ENCODE data around the gene RABGAP1L.
"Not testable (repeated sequence)": the region's sequence is repeated elsewhere in the genome, so short reads cannot be mapped to it uniquely, and the experiment has no call there.

The RABGAP1L gene

GRCh38 chr1:174398246-174398645 lies 238.9 kb downstream of the RABGAP1L start:
- no peak for DNase-seq

DNA sequence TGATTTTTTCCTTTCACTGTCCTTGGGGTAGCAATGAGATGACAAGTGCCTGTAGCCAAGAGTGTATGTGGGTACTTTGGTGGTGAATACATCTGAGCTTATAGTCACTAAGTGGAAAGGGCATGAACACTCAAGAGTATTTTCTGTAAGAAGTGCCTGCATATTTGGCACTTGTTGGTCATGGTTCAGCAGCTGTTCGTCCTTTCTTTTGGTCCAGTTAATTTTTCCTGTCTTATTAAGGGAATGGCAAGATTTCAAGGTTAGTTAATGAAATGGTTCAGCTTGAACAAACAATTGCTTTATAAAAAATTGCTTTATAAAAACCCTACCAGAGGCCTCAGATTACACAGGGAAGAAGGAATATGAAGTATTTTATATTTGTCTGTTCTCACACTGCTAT lies 239.9 kb downstream of the RABGAP1L start:
- no peak for DNase-seq

DNA sequence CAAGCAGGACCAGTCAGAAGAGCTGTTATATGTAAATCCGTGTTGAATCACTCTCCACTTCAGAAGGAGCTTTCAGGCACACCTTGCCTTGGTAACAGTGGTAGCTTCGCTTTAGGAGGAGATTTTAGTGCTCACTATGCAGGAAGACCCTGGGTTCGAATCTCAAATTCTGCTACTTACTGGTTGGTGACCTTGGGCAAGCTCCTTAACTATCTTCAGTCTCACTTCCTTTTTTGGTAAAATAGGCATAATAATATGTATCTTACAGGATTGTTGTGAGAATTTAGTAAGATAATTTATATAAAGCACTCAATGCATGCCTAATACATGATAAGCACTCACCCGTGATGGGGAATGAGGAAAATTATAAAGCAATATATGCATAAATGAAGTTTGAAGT lies 241.8 kb downstream of the RABGAP1L start:
- DNase-seq, result no peak

- DNase-seq, result no peak
Observed at GRCh38 chr1:174405219-174405618, 245.9 kb downstream of the RABGAP1L start.

- DNase-seq, result no peak
Observed at GRCh38 chr1:174406421-174406820, 247.1 kb downstream of the RABGAP1L start.

- DNase-seq, result no peak
Observed at GRCh38 chr1:174407665-174408064, 248.3 kb downstream of the RABGAP1L start.

GRCh38 chr1:174408146-174408545 lies 248.8 kb downstream of the RABGAP1L start:
- DNase-seq, result no peak

DNA sequence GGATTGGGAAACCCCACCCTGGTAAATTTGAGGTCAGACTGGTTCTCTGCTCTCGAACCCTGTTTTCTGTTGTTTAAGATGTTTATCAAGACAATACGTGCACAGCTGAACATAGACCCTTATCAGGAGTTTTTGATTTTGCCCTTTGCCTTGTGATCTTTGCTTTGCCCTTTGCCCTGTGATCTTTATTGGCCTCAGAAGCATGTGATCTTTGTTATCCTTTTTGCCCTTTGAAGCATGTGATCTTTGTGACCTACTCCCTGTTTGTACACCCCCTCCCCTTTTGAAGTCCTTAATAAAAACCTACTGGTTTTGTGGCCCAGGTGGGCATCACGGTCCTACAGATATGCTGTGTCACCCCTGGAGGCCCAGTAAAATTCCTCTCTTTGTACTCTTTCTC lies 250.5 kb downstream of the RABGAP1L start:
- DNase-seq, result not testable (repeated sequence)

- DNase-seq, result no peak
Observed at GRCh38 chr1:174413632-174414031, 254.3 kb downstream of the RABGAP1L start.

DNA sequence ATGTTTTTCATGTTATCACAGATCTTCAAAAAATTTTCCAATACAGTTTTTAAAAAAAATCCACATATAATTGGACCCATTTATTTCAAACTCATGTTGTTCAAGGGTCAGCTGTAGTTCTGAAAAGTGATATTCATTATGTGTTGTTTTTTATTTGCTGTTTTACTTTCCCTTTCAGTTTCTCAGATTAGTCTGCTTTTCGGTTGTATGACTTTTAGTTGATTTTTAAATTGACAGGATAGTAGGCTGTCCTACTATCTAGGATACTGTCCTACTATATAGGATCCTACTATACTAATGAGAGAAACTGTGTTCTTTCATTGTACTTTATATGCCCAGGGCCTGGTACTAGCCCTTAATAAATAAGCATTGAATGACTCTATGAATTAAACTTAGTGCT lies 254.9 kb downstream of the RABGAP1L start:
- DNase-seq, result no peak

DNA sequence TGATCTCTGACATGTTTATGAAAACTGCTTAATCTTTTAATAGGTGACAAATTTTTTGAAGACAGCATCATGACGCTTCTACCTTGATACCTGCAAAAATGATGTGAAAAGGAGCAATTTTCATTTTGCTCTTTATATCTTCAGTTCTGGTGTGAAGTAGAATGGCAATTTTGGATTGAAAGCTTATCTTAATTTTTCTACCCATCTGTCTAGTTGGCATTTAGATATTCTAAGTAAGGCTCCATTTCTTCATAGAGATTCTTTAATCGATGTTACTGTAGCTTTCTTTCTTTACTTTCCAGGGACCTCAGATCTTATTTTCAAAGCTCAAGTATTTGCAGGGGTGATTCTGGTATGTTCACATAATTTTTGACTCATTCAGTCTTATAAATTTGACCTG lies 256.2 kb downstream of the RABGAP1L start:
- DNase-seq, result no peak

GRCh38 chr1:174417921-174418320 lies 258.6 kb downstream of the RABGAP1L start:
- DNase-seq, result no peak

- no peak for DNase-seq
Observed at GRCh38 chr1:174425121-174425520, 265.8 kb downstream of the RABGAP1L start.

GRCh38 chr1:174426153-174426552 lies 266.8 kb downstream of the RABGAP1L start:
- no peak for DNase-seq

DNA sequence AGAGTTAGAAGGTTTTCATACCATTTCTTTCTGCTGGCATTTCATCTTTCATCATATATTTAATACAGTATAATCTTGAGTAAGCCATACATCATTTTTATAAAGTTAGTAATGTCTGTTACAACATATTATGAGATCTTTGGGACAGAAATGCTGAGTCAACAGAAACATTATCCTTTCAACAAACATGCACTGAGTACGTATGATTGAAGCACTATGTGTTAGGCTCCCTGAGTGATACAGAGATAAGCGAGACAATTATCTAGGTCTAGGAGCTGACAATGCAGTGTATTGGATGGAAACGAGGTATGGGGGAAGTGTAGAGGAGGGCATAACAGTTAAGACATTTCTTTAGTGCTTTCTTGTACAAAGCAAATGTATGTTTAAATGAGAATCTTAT lies 268.7 kb downstream of the RABGAP1L start:
- no peak for DNase-seq

DNA sequence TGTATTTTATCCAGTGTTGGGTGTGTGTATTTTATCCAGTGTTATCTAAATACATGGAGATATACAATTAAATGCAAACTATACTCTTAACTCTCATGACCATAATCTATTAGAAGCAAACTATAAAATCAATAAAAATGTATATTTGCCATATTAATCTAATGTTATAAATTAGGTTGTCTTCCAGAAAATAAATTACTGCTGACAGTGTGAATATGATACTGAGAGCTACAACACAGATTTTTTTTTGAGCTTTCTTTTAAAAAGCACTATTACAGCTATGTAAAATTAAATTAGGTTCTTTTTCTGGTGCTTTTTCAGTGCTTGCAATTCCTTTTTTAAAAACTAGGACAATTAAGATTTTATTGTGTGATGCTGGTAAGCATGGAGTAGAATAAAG lies 269.4 kb downstream of the RABGAP1L start:
- DNase-seq, result no peak

DNA sequence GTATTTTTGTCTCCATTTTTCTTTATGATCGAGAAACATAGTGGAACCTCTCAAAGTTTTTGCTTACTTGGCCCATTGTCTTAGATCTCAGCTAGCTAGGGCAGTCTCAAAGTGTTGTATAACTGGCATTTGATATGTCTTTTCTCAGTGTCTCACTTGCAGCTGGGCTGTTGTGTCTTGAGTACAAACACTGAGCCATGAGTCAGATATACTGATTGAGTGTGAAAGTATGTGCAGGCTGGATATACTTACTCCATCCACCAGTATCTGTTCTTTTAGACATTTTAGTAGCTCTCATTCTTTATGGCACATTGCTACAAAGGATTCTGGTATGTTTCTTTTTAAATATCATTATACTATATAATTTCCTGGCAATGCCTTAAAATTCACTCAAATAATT lies 274.1 kb downstream of the RABGAP1L start:
- DNase-seq, result no peak

DNA sequence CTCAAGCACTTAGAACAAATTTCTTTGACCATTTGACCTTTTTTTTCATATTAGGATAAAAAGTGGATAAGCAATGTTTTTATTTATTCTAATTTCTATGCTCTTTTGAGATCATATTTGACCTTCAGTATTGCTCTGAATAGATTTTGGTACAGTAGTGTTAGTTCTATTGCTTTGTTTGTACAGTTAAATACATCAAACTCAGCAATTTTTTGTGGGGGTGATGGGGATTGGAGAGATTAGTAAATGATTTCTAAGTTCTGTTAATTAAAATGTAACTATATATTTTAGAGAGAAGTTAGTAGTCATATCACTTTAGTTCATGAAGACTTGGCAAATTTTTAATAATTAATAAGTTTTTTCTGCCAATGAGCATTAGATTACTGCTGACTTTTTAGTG lies 286.0 kb downstream of the RABGAP1L start:
- DNase-seq, result no peak

DNA sequence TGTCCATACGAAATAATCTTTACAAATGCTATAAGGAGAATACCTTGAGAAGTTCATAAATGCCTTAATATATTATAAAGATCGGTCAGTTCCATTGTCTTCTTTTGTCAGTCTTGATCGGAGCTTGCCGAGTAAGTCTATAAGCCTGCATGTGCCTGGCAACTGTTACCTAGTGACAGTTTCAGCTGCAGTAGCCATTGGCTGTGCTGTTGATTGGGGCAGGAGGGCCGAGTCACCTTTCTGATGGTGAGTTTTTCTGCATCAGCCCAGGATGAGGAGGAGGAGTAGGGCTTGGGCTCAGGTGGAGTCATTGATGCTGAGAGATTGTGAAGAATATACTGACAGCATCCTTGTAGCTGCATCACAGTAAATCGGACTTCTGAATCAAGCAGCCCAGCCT lies 286.5 kb downstream of the RABGAP1L start:
- DNase-seq, result no peak

DNA sequence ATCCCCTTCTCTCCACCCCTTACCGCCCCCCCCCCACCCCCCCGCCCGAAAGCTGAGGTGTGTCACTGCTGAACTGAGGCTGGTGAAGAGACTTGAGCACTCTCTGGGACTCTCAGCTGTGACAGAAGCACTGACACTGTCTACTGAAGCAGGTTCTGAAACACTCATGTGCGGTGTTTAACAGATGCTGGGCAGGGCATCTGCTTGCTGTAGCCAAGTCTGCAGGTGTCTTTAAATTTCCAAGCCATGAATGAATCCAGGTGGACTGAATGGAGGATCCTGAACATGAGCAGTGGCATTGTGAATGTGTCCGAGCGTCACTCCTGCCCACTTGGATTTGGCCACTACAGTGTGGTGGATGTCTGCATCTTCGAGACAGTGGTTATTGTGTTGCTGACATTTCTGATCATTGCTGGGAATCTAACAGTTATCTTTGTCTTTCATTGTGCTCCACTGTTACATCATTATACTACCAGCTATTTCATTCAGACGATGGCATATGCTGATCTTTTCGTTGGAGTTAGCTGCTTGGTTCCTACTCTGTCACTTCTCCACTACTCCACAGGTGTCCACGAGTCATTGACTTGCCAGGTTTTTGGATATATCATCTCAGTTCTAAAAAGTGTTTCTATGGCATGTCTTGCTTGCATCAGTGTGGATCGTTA lies 288.7 kb downstream of the RABGAP1L start, which contains the start of gene GPR52:
Gene GPR52 (plus strand): TSS at position 99 of the 665 bp plus-strand sequence. CDS start 148 bp downstream, at position 247.
- no peak for DNase-seq

DNA sequence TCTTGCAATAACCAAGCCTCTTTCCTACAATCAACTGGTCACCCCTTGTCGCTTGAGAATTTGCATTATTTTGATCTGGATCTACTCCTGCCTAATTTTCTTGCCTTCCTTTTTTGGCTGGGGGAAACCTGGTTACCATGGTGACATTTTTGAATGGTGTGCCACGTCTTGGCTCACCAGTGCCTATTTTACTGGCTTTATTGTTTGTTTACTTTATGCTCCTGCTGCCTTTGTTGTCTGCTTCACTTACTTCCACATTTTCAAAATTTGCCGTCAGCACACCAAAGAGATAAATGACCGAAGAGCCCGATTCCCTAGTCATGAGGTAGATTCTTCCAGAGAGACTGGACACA lies 289.2 kb downstream of the RABGAP1L start:
- DNase-seq, result no peak

DNA sequence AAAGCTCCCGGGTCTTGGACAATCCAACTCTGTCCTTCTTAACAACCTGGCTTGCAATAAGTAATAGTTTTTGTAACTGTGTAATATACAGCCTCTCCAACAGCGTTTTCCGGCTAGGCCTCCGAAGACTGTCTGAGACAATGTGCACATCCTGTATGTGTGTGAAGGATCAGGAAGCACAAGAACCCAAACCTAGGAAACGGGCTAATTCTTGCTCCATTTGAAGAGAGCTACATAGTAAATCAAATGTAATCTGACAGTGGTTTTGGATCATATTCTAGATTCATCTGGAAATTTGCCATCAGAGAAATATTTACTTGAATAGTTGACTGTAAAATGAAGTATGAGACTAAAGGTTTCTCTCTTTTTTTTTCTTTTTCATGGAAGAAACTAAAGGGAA lies 289.7 kb downstream of the RABGAP1L start:
- DNase-seq, result no peak

DNA sequence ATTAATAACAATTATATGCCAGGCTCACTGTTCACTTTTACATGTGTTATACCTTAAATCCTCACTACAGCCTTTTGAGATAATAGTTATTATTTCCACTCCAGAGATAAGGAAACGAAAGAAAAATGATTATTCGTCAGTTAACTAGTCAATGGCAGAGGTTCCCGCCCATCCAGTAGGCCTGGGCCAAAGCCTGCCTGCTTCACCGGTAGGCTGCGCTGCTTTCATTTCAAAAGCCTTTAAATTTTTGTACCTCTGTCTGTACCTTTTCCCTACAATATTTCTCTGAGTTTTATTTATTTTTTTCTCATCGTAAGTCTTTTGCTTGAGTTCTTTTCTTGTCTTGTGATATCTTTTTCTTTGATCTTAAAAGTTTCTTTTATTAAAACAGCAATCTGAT lies 292.1 kb downstream of the RABGAP1L start:
- no peak for DNase-seq

- no peak for DNase-seq
Observed at GRCh38 chr1:174465855-174466254, 306.5 kb downstream of the RABGAP1L start.

DNA sequence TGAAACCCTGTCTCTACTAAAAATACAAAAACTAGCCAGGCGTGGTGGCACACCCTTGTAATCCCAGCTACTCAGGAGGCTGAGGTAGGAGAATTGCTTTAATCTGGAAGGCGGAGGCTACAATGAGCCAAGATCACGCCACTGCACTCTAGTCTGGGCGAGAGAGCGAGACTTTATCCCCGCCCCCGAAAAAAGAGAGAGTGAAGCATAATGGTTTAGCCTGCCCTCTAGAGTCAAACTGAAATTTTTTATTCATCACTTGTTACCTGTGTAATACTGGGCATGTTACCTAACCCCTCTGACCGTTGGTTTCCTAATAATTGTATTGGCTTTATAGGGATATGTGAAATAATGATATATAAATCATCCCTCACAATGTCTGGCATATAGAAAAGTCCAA lies 307.3 kb downstream of the RABGAP1L start:
- no peak for DNase-seq

GRCh38 chr1:174469052-174469451 lies 309.7 kb downstream of the RABGAP1L start:
- DNase-seq, result no peak
